GM19238 (cell line): ENCODE results near the gene ITIH1.

ENCODE experiments used
- DNase-seq: peaks from one replicate; pipeline ENCODE4 v3.0.0; 2011; ENCODE audit warnings: low spot score; ENCODE audit not compliant: insufficient read length

ITIH1 gene

GRCh38 chr3:52790337-52790736 lies 12.9 kb downstream of the ITIH1 start:
- DNase-seq: no peak

GRCh38 chr3:52790741-52791140 lies 13.3 kb downstream of the ITIH1 start:
- DNase-seq: no peak

DNA sequence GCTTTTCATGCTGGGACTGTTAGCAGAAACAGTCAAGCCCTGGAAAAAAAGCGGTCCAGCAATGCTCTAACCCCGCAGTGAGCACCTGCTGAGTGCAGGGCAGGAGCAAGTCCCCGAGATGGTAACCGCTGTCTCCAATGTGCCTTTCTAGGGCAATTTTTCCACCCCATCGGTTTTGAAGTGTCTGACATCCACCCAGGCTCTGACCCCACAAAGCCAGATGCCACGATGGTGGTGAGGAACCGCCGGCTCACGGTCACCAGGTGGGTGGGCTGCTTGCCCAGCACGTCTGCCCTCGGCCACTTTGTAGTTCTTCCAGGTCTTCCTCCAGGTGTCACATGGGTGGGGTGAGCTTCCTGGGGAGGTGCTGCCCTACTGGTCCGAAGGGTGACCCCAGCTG lies 14.0 kb downstream of the ITIH1 start:
- no peak for DNase-seq

GRCh38 chr3:52791928-52792327 lies 14.5 kb downstream of the ITIH1 start:
- no peak for DNase-seq

GRCh38 chr3:52792413-52792812 lies 15.0 kb downstream of the ITIH1 start:
- no peak for DNase-seq

- DNase-seq: no peak
These were observed 15.7 kb downstream of the ITIH1 start for GRCh38 chr3:52792961-52793695.

DNA sequence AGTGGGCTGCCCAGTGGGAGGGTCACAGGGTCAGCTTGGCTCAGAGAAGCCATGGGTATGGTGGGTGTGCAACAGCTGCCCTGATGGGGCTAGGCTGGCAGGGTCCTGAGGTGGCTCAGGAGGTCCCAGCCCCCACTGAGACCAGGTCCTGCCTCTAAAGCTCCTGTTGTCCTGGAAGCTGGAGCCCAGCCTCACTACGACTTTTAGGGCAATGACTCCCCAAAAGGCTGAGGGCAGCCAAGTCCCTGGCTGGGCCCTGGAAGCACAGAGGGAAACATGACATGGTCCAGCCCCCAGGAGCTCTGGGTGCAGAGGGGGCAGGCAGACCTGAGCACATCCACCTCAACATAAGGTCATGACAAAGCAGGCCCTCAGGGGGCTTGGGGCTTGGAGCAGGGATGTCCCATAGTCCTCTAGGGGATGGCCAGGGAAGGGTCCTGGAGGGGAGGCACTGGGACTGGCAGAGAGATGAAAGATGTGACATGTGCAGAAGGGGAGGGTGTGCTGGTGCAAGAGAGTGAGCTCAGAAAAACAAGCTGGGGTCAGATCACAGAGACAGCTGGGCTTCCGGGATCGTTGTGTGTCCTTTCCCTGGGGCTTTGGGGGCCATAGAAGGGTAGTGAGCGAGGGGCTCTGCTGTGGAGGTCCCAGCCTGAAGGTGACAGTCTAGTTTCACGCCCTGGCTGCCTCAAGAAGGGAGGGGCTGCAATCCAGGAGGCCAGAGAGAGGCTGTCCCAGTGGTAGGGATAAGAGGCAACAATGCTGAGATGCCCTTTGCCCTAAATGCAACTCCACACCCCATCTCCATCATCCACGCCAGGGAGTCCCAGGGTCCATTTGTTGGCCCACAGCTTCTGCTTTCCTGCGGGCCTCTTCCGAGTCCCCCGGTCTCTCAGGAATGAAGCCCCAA lies 16.6 kb downstream of the ITIH1 start:
- DNase-seq: no peak

DNA sequence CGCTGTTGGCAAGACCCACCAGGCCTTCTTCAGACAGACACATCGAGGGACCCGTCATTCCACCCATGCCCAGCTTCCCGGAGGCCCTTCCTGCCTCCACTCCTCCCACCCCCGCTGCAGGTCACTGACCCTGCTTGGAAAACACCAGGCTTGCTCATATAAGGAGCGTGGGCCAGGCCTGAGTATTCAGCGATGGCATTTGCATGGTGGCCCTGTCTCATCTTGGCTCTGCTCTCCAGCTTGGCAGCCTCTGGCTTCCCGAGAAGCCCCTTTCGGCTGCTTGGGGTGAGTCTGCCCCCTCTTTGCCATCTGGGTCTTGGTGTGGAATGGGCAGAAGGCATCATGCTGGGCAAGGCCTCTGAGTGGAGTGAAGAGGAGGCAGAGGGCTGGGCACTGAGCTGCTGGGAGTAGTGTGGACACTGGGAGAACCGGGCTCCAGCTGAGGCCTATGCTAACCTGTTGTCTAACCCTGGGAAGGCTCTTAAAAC lies 17.3 kb downstream of the ITIH1 start, which contains the start of gene ITIH3:
Gene ITIH3, plus strand, starts transcription at position 185 of the 488 bp plus-strand sequence. Its CDS starts 8 bp downstream, at position 193.
- DNase-seq: no peak

DNA sequence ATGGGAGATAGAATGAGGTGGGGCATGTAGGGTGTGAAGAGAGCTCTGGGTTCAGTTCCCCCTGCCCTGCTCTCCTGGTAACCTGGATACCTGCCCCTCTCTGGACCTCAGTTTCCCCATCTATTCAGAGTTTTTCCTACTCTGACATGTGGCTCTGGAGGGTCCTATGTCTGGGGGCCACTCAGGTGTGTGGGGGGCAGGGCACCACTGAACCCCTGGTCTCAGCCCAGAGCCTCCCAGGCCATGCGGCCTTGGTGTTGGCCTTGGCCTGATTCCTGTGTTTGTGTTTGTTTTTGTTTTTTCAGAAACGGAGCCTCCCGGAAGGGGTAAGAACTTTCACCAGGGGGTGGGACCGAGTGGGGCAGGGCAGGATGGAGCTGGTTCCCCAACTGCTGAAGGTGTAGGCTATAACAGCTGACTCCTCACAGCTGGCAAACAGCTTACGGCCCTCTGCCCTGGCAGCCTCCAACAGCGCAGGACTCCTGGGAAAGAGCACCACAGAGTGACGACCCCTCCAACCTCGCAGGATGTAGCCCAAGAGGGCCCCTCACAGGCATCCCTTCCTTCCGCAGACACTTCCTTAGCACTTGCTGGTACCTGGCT lies 18.0 kb downstream of the ITIH1 start:
- DNase-seq: no peak

GRCh38 chr3:52796411-52796810 lies 19.0 kb downstream of the ITIH1 start:
- DNase-seq: no peak

- no peak for DNase-seq
These were observed 21.1 kb downstream of the ITIH1 start for GRCh38 chr3:52798376-52798977.

- DNase-seq: peak; percentile 51
These were observed 21.6 kb downstream of the ITIH1 start for GRCh38 chr3:52798978-52799476.

GRCh38 chr3:52800079-52800478 lies 22.7 kb downstream of the ITIH1 start:
- DNase-seq: no peak

DNA sequence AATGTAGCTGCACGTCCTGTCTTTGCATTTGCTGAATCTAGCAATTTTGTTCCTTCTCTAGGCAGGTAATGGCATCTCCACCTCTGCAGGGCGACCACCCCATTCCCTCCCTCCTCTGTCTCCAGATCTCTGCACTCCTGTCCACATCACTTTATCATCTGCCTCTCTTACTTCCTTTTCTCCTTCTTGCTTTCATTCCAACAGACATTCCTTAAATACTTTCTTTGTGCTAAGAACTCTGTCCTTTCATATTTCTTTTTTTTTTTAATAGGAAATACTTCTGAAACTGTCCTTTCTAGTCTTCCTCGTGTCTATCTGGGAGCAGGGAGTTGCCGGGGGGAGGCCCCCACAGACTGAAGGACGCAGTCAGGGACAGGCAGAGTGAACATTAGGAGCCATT lies 24.4 kb downstream of the ITIH1 start:
- DNase-seq: no peak

- DNase-seq: no peak
These were observed 28.1 kb downstream of the ITIH1 start for GRCh38 chr3:52805270-52806039.

DNA sequence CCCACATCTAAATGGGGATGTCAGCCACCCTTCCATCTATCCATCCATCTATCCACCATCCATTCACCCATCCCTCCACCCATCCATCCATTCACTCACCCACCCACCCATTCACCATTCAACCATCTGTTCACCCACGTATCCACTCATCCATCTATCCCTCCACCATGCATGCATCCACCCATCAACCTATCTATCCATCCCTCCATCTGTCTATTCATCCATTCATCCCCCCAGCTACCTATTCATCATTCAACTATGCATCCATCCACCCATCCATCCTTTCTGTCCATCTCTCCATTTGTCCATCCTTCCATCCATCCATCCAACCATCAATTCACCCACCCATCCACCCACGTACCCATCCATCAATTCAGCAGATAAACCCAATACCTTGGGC lies 31.8 kb downstream of the ITIH1 start:
- DNase-seq: no peak

DNA sequence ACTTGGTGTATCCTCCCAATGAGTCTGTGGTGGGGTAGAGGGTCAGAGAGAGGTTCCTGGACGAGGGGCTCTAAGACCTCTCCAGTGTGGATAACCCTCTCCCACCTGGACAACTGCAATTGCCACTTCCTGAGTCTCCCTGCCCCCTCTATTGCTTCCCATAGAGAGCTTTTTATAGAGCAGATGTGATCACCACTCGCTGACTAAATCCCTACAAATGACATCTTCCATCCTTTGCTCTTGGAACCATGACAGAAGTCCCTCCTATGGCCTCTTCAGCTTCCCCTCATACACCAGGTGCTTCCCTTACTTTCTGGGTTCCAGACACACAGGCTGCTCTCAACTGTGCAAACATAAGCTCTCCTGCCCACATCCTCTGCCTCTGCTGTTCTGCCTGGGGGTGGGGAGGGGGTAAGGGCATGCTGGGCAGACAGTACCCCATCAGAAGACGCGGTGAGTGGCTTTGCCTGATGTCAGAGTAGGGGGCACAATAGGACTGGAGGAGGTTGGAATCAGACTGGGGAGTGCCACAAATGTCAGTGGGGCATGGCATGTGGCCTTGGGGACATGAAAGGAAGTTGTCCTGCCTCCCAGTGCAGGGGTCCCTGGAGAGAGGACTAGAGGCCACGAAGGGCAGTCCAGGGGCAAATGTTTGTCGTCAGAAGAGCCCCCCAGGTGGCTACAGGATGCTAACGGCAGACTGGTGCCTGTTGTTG lies 32.4 kb downstream of the ITIH1 start:
- DNase-seq: no peak

DNA sequence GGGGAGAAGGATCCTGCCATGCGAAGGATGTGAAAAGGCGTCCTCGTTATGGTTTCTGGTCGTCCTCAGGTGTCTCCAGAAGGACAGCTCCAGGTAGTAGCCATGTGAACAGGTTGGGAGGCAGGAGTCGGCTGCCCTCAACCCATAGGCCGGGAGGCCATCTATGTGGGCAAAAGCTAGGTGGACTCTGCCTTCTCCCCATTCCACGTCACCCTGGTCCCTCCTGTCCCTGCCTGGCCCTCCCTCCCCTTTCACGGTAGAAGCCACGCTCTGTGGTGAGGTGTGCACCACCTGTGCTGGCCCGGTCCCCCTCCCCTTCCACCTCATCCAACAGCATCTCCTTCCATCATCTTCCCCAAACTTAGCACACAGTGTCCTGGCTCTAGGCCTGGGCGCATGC lies 33.5 kb downstream of the ITIH1 start:
- DNase-seq: no peak

GRCh38 chr3:52811452-52812011 lies 34.1 kb downstream of the ITIH1 start:
- DNase-seq: no peak

DNA sequence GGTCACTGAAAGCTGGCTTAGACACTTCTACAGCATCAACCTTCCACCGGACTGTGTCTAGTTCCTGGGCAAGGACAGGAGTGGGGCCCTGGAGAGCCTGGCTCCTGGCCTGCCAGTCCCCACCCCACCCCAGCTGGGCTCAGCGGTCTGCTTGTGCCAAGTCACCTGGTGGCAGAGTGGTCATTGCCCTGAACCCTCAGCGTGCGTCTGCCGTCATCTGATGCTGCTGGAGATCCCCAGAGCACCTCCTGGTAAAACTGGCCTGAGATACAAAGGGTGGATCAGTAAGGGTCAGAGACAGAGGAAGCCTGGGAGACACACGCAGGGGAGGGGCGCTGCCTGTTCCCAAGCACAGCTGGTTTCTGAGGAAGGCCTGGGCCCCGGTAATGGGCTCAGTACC lies 36.4 kb downstream of the ITIH1 start:
- no peak for DNase-seq
